Ishikawa (cell line): Measurements from ENCODE around the gene ACSL6.

Experiments
- CEBPB ChIP-seq: IDR thresholded peaks from 2 replicates; pipeline ENCODE4 v1.6.1; 2012
- CREB1 ChIP-seq: IDR thresholded peaks from 2 replicates; pipeline ENCODE4 v1.6.1; 2012; ENCODE audit warnings: low read depth
- EGR1 ChIP-seq: IDR thresholded peaks from 2 replicates; pipeline ENCODE4 v1.6.1; 2012
- EP300 ChIP-seq: IDR thresholded peaks from 2 replicates; pipeline ENCODE4 v1.6.1; 2012; ENCODE audit warnings: borderline replicate concordance
- FOXM1 ChIP-seq: IDR thresholded peaks from 2 replicates; pipeline ENCODE4 v1.6.1; 2012; ENCODE audit warnings: low read depth, borderline replicate concordance
- NFIC ChIP-seq: IDR thresholded peaks from 2 replicates; pipeline ENCODE4 v1.6.1; 2012
- RAD21 ChIP-seq: IDR thresholded peaks from 2 replicates; pipeline ENCODE4 v1.6.1; 2012; ENCODE audit warnings: low read depth
- TAF1 ChIP-seq: IDR thresholded peaks from 2 replicates; pipeline ENCODE4 v1.6.1; 2012; ENCODE audit warnings: low read depth, mild to moderate bottlenecking
- TCF12 ChIP-seq: IDR thresholded peaks from 2 replicates; pipeline ENCODE4 v1.6.1; 2012; ENCODE audit warnings: low read depth
- TEAD4 ChIP-seq: IDR thresholded peaks from 2 replicates; pipeline ENCODE4 v1.6.1; 2012
- YY1 ChIP-seq: IDR thresholded peaks from 2 replicates; pipeline ENCODE4 v1.6.1; 2012; ENCODE audit warnings: low read depth
- ZBTB7A ChIP-seq: IDR thresholded peaks from 2 replicates; pipeline ENCODE4 v1.6.1; 2012; ENCODE audit warnings: low read depth
- TF ChIP-seq, protein P1 (sequence below): IDR thresholded peaks from 2 replicates; pipeline ENCODE4 v1.6.1; 2012
- TF ChIP-seq, protein P2 (sequence below): IDR thresholded peaks from 2 replicates; pipeline ENCODE4 v1.6.1; 2012
- TF ChIP-seq, protein P3 (sequence below): IDR thresholded peaks from 2 replicates; pipeline ENCODE4 v1.6.1; 2012; ENCODE audit warnings: low read depth, mild to moderate bottlenecking

The ACSL6 gene

DNA sequence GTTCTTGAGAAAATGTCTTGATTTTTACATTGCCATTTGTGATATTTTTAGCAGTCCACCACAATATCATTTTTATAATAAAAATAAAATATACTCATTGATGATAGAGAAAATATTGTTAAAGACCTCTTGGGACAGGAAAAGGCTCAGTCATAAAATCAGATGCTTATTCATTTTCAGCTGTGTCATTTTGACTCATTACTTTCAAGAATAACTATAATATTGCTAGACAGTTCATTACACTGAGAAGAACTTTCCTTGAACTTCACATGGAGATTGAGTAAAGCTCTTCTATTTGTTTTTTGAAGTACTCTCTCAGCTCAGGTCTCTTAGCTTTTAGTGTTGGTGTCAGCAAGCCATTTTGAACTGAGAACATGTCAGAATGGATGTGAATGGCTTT, 57.5 kb downstream of the ACSL6 start:
- TF ChIP-seq RAD21 = no peak
- TF ChIP-seq ZBTB7A = no peak
- TF ChIP-seq, protein P1, sequence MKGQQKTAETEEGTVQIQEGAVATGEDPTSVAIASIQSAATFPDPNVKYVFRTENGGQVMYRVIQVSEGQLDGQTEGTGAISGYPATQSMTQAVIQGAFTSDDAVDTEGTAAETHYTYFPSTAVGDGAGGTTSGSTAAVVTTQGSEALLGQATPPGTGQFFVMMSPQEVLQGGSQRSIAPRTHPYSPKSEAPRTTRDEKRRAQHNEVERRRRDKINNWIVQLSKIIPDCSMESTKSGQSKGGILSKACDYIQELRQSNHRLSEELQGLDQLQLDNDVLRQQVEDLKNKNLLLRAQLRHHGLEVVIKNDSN = no peak
- TF ChIP-seq, protein P2, sequence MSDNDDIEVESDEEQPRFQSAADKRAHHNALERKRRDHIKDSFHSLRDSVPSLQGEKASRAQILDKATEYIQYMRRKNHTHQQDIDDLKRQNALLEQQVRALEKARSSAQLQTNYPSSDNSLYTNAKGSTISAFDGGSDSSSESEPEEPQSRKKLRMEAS = no peak
- no peak for TF ChIP-seq TAF1
- TF ChIP-seq, protein P3, sequence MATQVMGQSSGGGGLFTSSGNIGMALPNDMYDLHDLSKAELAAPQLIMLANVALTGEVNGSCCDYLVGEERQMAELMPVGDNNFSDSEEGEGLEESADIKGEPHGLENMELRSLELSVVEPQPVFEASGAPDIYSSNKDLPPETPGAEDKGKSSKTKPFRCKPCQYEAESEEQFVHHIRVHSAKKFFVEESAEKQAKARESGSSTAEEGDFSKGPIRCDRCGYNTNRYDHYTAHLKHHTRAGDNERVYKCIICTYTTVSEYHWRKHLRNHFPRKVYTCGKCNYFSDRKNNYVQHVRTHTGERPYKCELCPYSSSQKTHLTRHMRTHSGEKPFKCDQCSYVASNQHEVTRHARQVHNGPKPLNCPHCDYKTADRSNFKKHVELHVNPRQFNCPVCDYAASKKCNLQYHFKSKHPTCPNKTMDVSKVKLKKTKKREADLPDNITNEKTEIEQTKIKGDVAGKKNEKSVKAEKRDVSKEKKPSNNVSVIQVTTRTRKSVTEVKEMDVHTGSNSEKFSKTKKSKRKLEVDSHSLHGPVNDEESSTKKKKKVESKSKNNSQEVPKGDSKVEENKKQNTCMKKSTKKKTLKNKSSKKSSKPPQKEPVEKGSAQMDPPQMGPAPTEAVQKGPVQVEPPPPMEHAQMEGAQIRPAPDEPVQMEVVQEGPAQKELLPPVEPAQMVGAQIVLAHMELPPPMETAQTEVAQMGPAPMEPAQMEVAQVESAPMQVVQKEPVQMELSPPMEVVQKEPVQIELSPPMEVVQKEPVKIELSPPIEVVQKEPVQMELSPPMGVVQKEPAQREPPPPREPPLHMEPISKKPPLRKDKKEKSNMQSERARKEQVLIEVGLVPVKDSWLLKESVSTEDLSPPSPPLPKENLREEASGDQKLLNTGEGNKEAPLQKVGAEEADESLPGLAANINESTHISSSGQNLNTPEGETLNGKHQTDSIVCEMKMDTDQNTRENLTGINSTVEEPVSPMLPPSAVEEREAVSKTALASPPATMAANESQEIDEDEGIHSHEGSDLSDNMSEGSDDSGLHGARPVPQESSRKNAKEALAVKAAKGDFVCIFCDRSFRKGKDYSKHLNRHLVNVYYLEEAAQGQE = no peak
- TF ChIP-seq CREB1 = no peak
- TF ChIP-seq YY1 = no peak
- no peak for TF ChIP-seq NFIC
- no peak for TF ChIP-seq FOXM1
- no peak for TF ChIP-seq CEBPB
- no peak for TF ChIP-seq EGR1
- TF ChIP-seq EP300 = no peak
- no peak for TF ChIP-seq TEAD4
- TF ChIP-seq TCF12 = no peak

DNA sequence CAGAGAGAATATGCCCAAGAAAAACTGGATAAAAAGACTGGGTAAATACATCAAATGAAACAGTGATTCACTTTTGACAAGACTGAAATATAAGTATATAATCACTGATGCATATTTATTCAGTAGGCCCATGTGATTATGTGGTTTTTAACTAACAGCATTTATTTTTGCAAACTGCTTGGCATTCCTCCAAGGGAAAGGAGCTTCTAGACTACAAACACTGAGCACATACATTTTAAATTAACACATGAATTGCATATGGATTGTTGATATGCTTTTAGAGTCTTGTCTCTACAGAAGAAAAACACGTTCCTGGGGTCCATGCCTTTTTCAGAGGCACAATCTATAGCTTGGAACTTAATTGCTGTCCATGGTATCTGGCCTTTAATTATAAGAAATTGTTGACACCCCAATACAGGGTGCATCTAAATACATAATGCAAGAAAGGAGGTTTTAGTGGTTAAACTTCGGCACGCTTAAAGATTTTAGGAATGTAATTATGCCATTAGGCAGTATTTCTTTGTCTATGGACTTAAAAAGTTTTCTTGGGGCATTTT, 59.1 kb downstream of the ACSL6 start:
- TF ChIP-seq RAD21 (no peak), NFIC (no peak), YY1 (no peak), TEAD4 (no peak)
- TF ChIP-seq, protein P3 = peak; percentile 74
- TF ChIP-seq, protein P1 = no peak

DNA sequence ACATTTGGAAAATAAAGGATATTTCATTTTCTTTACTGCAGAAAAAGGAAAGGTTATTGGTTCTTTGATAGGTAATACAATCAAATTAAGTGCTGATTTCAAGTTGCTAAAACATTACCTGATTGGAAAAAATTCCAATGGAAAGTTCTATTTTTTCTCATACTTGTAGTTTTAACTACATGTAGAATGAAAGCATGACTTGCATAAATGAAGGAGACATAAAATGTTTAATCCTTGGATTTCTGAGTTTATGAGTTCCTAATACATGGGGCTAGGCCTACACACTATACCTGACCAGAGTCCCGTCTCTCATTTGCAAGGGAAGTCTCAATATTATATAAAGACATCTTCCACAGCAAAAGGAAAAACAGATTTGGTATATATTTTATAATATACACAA, 60.8 kb downstream of the ACSL6 start:
- no peak for TF ChIP-seq TEAD4
- TF ChIP-seq, protein P3 = no peak
- TF ChIP-seq YY1 = no peak
- no peak for TF ChIP-seq EP300
- no peak for TF ChIP-seq TAF1
- TF ChIP-seq, protein P1 = no peak
- no peak for TF ChIP-seq ZBTB7A
- no peak for TF ChIP-seq EGR1
- TF ChIP-seq TCF12 = no peak
- TF ChIP-seq, protein P2 = no peak

DNA sequence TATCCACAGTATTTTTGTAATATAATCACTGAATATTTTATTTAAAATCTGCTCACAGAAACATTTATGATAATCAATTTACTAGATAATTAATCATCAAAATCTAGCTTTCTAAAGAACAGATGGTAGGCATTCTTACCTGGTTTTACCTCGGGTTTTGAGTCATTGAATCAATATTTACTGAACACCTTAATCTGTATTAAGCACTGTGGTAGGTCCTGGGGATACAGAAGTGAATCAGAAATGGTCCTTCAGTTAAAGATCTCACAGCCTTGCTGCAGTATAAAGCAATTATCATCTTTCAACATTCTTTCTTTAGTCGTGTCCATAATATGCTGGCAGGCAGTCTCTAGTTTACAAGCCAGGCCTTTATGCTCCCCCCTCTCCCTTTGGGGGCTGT, 64.0 kb downstream of the ACSL6 start:
- TF ChIP-seq EP300 (no peak), TCF12 (no peak), NFIC (no peak), EGR1 (no peak), ZBTB7A (no peak), RAD21 (no peak), TEAD4 (no peak), YY1 (no peak), TAF1 (no peak), FOXM1 (no peak), CEBPB (no peak), CREB1 (no peak)
- TF ChIP-seq, protein P3 = no peak
- TF ChIP-seq, protein P2 = no peak
- TF ChIP-seq, protein P1 = no peak
